ENCODE data around the gene MIF. TPM values are rescaled to one million over a fixed set of nuclear protein-coding genes. Genes with fewer than 3 reads are reported as not detected.

MIF gene
- total and polyA plus RNA-seq, 8 donors = 139 to 467 (median 211) TPM

DNA sequence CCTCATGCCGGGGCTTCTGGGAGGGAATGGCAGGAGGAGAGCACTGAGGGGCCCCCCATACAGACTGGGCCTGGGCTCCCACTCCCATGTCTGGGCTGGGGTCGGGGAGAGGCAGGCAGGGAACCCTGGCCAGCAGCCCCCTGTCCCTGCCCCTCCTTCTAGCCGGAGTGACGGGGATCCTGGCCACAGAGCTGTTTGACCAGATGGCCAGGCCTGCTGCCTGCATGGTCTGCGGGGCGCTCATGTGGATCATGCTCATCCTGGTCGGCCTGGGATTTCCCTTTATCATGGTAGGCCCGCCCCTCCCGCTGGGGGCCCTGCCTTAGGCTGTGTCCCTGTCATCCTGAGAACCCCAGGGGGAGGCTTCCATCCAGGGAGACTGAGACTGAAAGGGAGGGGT is 10.0 kb upstream of the MIF start:
- Histone ChIP-seq H3K4me1 (peaks cover 0 to 6% of the 10 kb centered on the region in 2 donors), H3K9me3 (no peaks in the 10 kb centered on the region), H3K27me3 (no peaks in the 10 kb centered on the region), H3K27ac (no peak overlapping the region), H3K36me3 (peaks cover 0 to 3% of the 10 kb centered on the region in 2 donors), H3K4me3 (no peak overlapping the region)
- DNase-seq (no peak), ATAC-seq (no peak)
- intact Hi-C loops (cut with DNase I) = no loop called here
- TF ChIP-seq, protein P1, sequence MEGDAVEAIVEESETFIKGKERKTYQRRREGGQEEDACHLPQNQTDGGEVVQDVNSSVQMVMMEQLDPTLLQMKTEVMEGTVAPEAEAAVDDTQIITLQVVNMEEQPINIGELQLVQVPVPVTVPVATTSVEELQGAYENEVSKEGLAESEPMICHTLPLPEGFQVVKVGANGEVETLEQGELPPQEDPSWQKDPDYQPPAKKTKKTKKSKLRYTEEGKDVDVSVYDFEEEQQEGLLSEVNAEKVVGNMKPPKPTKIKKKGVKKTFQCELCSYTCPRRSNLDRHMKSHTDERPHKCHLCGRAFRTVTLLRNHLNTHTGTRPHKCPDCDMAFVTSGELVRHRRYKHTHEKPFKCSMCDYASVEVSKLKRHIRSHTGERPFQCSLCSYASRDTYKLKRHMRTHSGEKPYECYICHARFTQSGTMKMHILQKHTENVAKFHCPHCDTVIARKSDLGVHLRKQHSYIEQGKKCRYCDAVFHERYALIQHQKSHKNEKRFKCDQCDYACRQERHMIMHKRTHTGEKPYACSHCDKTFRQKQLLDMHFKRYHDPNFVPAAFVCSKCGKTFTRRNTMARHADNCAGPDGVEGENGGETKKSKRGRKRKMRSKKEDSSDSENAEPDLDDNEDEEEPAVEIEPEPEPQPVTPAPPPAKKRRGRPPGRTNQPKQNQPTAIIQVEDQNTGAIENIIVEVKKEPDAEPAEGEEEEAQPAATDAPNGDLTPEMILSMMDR (IDR thresholded peaks at IDR 0.05) = no peak

DNA sequence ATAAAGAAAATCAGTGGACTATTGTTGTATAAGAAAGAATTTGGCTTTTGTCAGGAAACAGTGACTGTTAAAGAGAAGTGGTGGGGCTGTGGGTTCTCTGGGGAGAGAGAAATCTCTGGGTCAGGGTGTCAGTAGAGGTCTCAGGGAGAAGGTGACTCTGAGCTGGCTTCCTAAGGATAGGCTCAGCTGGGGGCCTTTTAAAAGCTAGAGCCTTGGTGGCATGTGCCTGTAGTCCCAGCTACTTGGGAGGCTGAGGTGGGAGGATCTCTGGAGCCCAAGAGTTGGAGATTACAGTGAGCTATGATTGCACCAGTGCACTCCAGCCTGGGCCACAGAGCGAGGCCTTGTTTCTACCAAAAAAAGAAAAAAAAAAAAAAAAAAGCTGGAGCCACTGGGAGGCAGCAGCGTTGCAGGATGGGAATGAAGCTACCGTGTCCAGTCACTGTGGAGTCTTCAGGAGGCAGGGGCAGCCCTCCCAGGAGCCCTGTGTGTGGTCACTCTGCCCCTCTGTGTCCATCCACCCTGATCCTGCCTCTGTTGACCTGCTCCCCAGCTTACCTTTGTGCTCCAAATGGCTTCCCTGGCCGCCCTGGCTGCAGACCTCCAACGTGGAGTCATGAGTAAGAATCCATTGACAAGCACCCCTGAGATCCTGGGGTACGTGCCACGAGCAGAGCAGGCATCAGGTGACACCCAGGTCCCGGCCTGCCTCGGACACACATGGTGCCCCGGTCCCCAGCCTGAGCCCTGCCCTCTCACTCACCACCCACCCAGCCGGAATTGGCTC is 5.4 kb upstream of the MIF start:
- intact Hi-C loops (cut with DNase I) = no loop called here
- no peaks in the 10 kb centered on the region for H3K36me3 ChIP-seq
- TF ChIP-seq, protein P1 (IDR thresholded peaks at IDR 0.05) = no peak
- DNase-seq = no peak
- peaks cover 0 to 6% of the 10 kb centered on the region in 2 donors for H3K4me1 ChIP-seq
- H3K9me3 ChIP-seq = no peaks in the 10 kb centered on the region
- H3K4me3 ChIP-seq = no peak overlapping the region
- H3K27me3 ChIP-seq = no peaks in the 10 kb centered on the region
- H3K27ac ChIP-seq = peak overlapping the region in 1 of 2 donors; percentile 36
- ATAC-seq = peak; percentile 11

DNA sequence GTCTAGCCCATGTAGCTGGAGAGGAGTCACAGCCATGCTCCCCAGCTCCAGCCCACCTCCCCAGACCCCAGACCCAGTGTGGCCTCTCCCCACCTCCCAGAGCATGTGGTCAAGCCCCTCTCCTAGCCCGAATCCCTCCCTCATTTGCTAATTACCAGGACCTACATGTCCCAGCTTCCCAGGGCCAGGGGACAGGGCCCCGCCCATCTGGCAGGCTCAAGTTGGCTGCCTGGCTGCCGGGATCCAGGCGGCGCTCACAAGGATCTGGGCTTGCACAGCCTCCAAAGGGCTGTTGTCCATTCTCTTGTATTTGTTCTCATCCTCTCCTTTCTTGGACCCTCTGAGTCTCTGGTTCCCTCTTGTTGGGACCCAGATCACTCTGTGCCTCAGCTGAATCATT is 4.6 kb upstream of the MIF start:
- H3K4me1 ChIP-seq = peaks cover 0 to 6% of the 10 kb centered on the region in 2 donors
- no peak overlapping the region for H3K27ac ChIP-seq
- no peaks in the 10 kb centered on the region for H3K36me3 ChIP-seq
- intact Hi-C loops (cut with DNase I) = no loop called here
- H3K9me3 ChIP-seq = no peaks in the 10 kb centered on the region
- ATAC-seq (no peak), DNase-seq (no peak)
- TF ChIP-seq, protein P1 (IDR thresholded peaks at IDR 0.05) = no peak
- H3K4me3 ChIP-seq = no peak overlapping the region
- no peaks in the 10 kb centered on the region for H3K27me3 ChIP-seq

DNA sequence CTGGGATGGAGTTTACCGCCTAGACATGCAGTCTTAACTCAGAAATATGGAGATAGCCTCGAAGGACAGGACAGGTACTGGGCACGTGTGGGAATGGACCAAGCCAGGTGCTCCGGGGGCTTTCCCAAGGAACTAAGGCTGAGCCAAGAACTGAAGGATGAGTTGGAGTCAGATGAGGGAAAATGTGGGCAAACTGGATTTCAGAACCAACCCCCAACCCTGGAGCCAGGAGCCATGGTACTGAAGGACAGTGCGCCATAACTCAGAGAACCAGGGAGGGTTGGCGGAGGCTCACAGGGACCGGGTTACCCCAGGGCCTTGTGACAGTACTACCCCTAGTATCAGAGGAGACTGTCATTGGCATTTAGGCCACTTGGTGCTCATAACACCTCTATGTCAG is 2.5 kb upstream of the MIF start:
- H3K27ac ChIP-seq = no peak overlapping the region
- TF ChIP-seq, protein P1 (IDR thresholded peaks at IDR 0.05) = no peak
- no peaks in the 10 kb centered on the region for H3K9me3 ChIP-seq
- no peak overlapping the region for H3K4me3 ChIP-seq
- no peak for ATAC-seq
- intact Hi-C loops (cut with DNase I) = no loop called here
- H3K4me1 ChIP-seq = peaks cover 10 to 18% of the 10 kb centered on the region in 2 donors
- no peak for DNase-seq
- H3K36me3 ChIP-seq = peaks cover 0 to 13% of the 10 kb centered on the region in 2 donors
- H3K27me3 ChIP-seq = no peaks in the 10 kb centered on the region

DNA sequence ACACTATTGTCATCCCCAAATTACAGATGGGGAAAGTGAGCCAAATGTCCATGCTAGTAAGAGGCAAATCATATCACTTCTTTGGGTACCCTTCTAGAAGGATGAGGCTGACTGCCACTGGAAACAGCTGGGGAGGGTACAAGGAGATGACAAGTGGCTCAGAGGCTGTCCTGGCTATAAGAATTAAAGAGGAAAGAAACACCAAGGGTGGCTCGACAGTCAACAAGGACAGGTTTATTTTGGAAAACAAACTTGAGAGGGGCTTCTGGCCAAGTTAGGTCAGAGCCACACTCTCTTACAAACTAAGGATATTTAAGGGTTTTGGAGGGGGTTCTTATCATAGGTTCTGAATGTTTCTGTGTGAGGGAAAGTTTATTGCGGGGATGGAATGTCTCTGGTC is 2.1 kb upstream of the MIF start:
- intact Hi-C loops (cut with DNase I) = no loop called here
- H3K27me3 ChIP-seq = no peaks in the 10 kb centered on the region
- H3K4me1 ChIP-seq = peaks cover 10 to 20% of the 10 kb centered on the region in 2 donors
- H3K36me3 ChIP-seq = peaks cover 0 to 17% of the 10 kb centered on the region in 2 donors
- no peaks in the 10 kb centered on the region for H3K9me3 ChIP-seq
- H3K27ac ChIP-seq = no peak overlapping the region
- ATAC-seq (no peak), DNase-seq (no peak)
- no peak overlapping the region for H3K4me3 ChIP-seq
- TF ChIP-seq, protein P1 (IDR thresholded peaks at IDR 0.05) = no peak

Data from left lung (tissue), 10 donors.